Measurements from ENCODE around the gene ZHX3.

The ZHX3 gene

GRCh38 chr20:41355192-41355591, 37.7 kb upstream of the ZHX3 start:
- CTCF ChIA-PET: interaction anchor here (2.1 kb wide), 1 partner anchor 182 kb away, joined by 5 read pairs; no protein-coding TSS in a partner anchor
- H3K4me3 ChIP-seq (ENCODE audit: low read depth, low read length): no peak overlapping the region
- TF ChIP-seq CTCF (IDR thresholded peaks at IDR 0.05; ENCODE audit: insufficient read depth, low read length, missing control alignments): no peak
- no peak for DNase-seq (ENCODE audit: low read depth, low spot score)
- POLR2A ChIA-PET: no interaction called here

GRCh38 chr20:41353530-41353929, 36.0 kb upstream of the ZHX3 start:
- TF ChIP-seq CTCF (IDR thresholded peaks at IDR 0.05; ENCODE audit: insufficient read depth, low read length, missing control alignments): no peak
- POLR2A ChIA-PET: no interaction called here
- no peak for DNase-seq (ENCODE audit: low read depth, low spot score)
- H3K4me3 ChIP-seq (ENCODE audit: low read depth, low read length): no peak overlapping the region
- CTCF ChIA-PET: interaction anchor here (0.9 to 1.9 kb wide), 3 partner anchors 13 to 181 kb away, joined by 3 to 8 read pairs (median 6); partner anchors contain the start of gene LPIN3

- POLR2A ChIA-PET: no interaction called here
- DNase-seq (ENCODE audit: low read depth, low spot score): no peak
- CTCF ChIA-PET: interaction anchor here (0.9 to 1.9 kb wide), 3 partner anchors 12 to 180 kb away, joined by 3 to 8 read pairs (median 6); partner anchors contain the start of gene LPIN3
- no peak overlapping the region for H3K4me3 ChIP-seq (ENCODE audit: low read depth, low read length)
- no peak for TF ChIP-seq CTCF (IDR thresholded peaks at IDR 0.05; ENCODE audit: insufficient read depth, low read length, missing control alignments)
These were observed 35.1 kb upstream of the ZHX3 start for GRCh38 chr20:41352666-41353065.

GRCh38 chr20:41352106-41352505, 34.6 kb upstream of the ZHX3 start:
- ChIA-PET CTCF (no interaction called here), POLR2A (no interaction called here)
- no peak for DNase-seq (ENCODE audit: low read depth, low spot score)
- no peak overlapping the region for H3K4me3 ChIP-seq (ENCODE audit: low read depth, low read length)
- no peak for TF ChIP-seq CTCF (IDR thresholded peaks at IDR 0.05; ENCODE audit: insufficient read depth, low read length, missing control alignments)

- POLR2A ChIA-PET: no interaction called here
- DNase-seq (ENCODE audit: low read depth, low spot score): no peak
- CTCF ChIA-PET: interaction anchor here (0.9 to 2.5 kb wide), 3 partner anchors 9 to 178 kb away, joined by 4 to 12 read pairs (median 11); partner anchors contain the start of gene LPIN3
- H3K4me3 ChIP-seq (ENCODE audit: low read depth, low read length): no peak overlapping the region
- TF ChIP-seq CTCF (IDR thresholded peaks at IDR 0.05; ENCODE audit: insufficient read depth, low read length, missing control alignments): no peak
These were observed 33.0 kb upstream of the ZHX3 start for GRCh38 chr20:41350408-41350962.

GRCh38 chr20:41349943-41350342, 32.4 kb upstream of the ZHX3 start:
- TF ChIP-seq CTCF (IDR thresholded peaks at IDR 0.05; ENCODE audit: insufficient read depth, low read length, missing control alignments): no peak
- POLR2A ChIA-PET: no interaction called here
- no peak overlapping the region for H3K4me3 ChIP-seq (ENCODE audit: low read depth, low read length)
- CTCF ChIA-PET: interaction anchor here (0.9 to 2.5 kb wide), 4 partner anchors 9 to 177 kb away, joined by 4 to 12 read pairs (median 8); partner anchors contain the start of gene LPIN3
- no peak for DNase-seq (ENCODE audit: low read depth, low spot score)

Data from AG04449 (cell line).